Spleen (tissue), 7 donors: ENCODE data around the gene RBM39.

ENCODE experiments used
- CTCF ChIP-seq, 11 experiments: fragments of 200-600 bp in 7 of 11; fragments of 450-650 bp in 4 of 11; sonication (generic) in 4 of 11; IDR thresholded peaks in 8 of 11; conservative IDR thresholded peaks in 3 of 11; 1 replicate in 7 of 11; 2 replicates in 4 of 11; pipeline versions ENCODE4 v1.4.0 to v1.8.0; 2016 to 2021; ENCODE audit warnings: antibody characterized with exemption in 11 of 11, inconsistent platforms in 4 of 11, mild to moderate bottlenecking in 1 of 11
- POLR2A ChIP-seq, 3 donors: fragments of 450-650 bp; IDR thresholded peaks; one replicate each; pipeline ENCODE4 v1.5.1; 2017; ENCODE audit warnings: antibody characterized with exemption in 3 of 3, mild to moderate bottlenecking in 1 of 3
- POLR2AphosphoS5 ChIP-seq, 3 donors: sonication (generic); formaldehyde crosslinking; IDR thresholded peaks; one replicate each; pipeline ENCODE4 v1.5.1; 2017; ENCODE audit warnings: antibody characterized with exemption in 3 of 3
- donor health status: DM: no; HTN: no; CAD: no; lungs with moderate emphysema.
- donor health status: DM: no; HTN: no; CAD: no.
- donor health status: DM: no; HTN: no; CAD: no.

- no peak for TF ChIP-seq POLR2A (IDR thresholded peaks at IDR 0.05)
- no peak for TF ChIP-seq CTCF (IDR thresholded peaks at IDR 0.05 in 8 of 11, conservative IDR thresholded peaks at IDR 0.05 in 3 of 11)
- no peak for TF ChIP-seq POLR2AphosphoS5 (IDR thresholded peaks at IDR 0.05)
Observed at GRCh38 chr20:35791097-35791496, 49.0 kb upstream of the RBM39 start.
